Testis (tissue), 3 donors: ENCODE measurements around the gene CFAP54. TPM values are rescaled to one million over a fixed set of nuclear protein-coding genes. Genes with fewer than 3 reads are reported as not detected.

Source experiments
- DNase-seq: peaks from one replicate; pipeline ENCODE4 v3.0.0-alpha.2; 2019
- H3K27ac ChIP-seq, 2 donors: fragments of 200-600 bp; sonication (generic); one replicate each; pipeline ENCODE4 v1.5.1; 2019
- H3K27me3 ChIP-seq: fragments of 200-600 bp; sonication (generic); one replicate; pipeline ENCODE4 v1.5.1; 2019
- H3K36me3 ChIP-seq: fragments of 200-600 bp; sonication (generic); one replicate; pipeline ENCODE4 v1.5.1; 2017; ENCODE audit warnings: low read depth; ENCODE audit errors: missing control alignments
- H3K4me1 ChIP-seq: fragments of 200-600 bp; sonication (generic); one replicate; pipeline ENCODE4 v1.5.1; 2019
- H3K4me3 ChIP-seq, 2 donors: fragments of 200-600 bp; sonication (generic); one replicate each; pipeline ENCODE4 v1.5.1; 2017 to 2019
- H3K9me3 ChIP-seq: fragments of 200-600 bp; sonication (generic); one replicate; pipeline ENCODE4 v1.5.1; 2017
- POLR2A ChIP-seq: fragments of 450-650 bp; IDR thresholded peaks from one replicate; pipeline ENCODE4 v1.6.1; 2017; ENCODE audit warnings: antibody characterized with exemption, mild to moderate bottlenecking, moderate library complexity
- WGBS, 2 donors: methylation state at CpG; one replicate each; pipeline ENCODE4 v1.1.5; 2018; 5-methylcytosine and 5-hydroxymethylcytosine counted together
- intact Hi-C: fragments of 100-400 bp; cut with DNase I; formaldehyde crosslinking; loops from one replicate; pipeline ENCODE4 v1.15.1; 2023; ENCODE audit warnings: low total_unique reads
- polyA plus RNA-seq: library from polyadenylated mRNA; stranded (reverse); fragments of 350-450 nt; fragmentation: Illumina TruSeq; extraction: RNeasy Lipid Tissue Mini Kit (QIAGEN cat#74804); gene quantifications from one replicate; pipeline ENCODE4 v1.2.3, GENCODE V29; 2014; ENCODE audit warnings: low read depth, low replicate concordance; ENCODE audit not compliant: insufficient read depth
- total RNA-seq, 2 donors: library from RNA; depleted of rRNA; stranded (reverse); fragments of >200 nt; gene quantifications; one replicate each; pipeline ENCODE4 v1.2.3, GENCODE V29; 2016
- TF ChIP-seq, protein P1 (sequence below), 3 experiments: fragments of 450-650 bp in 2 of 3; fragments of 200-600 bp in 1 of 3; sonication (generic) in 1 of 3; IDR thresholded peaks; one replicate each; pipeline ENCODE4 v1.5.1; 2016 to 2019; ENCODE audit warnings: antibody characterized with exemption in 3 of 3, mild to moderate bottlenecking in 2 of 3, moderate library complexity in 1 of 3

Gene CFAP54
- total and polyA plus RNA-seq, 3 donors from 2014 or later, result 8.4 to 36.9 (median 14.4) TPM

DNA sequence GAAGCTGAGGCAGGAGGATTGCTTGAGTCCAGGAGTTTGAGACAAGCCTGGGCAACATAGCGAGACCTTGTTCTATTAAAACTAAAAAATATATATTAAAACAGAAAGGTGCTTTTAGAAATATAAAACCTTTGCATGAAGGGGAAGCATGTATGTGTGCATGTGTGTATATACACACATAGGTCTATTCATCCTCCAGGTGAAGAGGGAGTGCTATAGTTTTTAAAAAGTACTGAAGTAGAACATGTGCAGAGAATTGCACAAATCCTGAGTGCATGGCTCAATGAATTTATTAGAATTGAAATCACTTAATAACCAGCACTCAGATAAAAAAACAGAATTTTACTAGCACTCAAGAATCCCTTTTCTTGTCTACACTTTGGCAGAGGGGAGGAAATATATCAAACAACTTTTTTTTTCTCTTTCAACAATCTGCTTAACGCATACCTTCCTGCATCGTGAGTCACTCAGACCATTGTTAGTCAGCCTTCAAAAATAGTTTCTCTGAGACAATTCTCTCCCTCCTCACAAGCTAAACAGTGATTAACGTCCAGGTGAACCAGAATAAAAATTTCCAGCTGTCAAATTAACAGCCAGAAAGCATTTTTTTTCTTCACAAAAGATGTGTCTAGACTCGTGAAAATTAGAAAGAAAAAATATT lies 400.0 kb downstream of the CFAP54 start:
- Histone ChIP-seq H3K9me3 (no peaks in the 10 kb centered on the region), H3K4me1 (peaks cover 8% of the 10 kb centered on the region), H3K27ac (no peak overlapping the region), H3K36me3 (no peaks in the 10 kb centered on the region), H3K27me3 (no peaks in the 10 kb centered on the region), H3K4me3 (no peak overlapping the region)
- TF ChIP-seq POLR2A, result no peak
- TF ChIP-seq, protein P1, sequence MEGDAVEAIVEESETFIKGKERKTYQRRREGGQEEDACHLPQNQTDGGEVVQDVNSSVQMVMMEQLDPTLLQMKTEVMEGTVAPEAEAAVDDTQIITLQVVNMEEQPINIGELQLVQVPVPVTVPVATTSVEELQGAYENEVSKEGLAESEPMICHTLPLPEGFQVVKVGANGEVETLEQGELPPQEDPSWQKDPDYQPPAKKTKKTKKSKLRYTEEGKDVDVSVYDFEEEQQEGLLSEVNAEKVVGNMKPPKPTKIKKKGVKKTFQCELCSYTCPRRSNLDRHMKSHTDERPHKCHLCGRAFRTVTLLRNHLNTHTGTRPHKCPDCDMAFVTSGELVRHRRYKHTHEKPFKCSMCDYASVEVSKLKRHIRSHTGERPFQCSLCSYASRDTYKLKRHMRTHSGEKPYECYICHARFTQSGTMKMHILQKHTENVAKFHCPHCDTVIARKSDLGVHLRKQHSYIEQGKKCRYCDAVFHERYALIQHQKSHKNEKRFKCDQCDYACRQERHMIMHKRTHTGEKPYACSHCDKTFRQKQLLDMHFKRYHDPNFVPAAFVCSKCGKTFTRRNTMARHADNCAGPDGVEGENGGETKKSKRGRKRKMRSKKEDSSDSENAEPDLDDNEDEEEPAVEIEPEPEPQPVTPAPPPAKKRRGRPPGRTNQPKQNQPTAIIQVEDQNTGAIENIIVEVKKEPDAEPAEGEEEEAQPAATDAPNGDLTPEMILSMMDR (IDR thresholded peaks at IDR 0.05), result no peak
- intact Hi-C loops, result no loop called here
- WGBS, 2 donors, result 77 to 78% methylated on average over 5 of the region's 5 CpGs
- DNase-seq, result no peak

DNA sequence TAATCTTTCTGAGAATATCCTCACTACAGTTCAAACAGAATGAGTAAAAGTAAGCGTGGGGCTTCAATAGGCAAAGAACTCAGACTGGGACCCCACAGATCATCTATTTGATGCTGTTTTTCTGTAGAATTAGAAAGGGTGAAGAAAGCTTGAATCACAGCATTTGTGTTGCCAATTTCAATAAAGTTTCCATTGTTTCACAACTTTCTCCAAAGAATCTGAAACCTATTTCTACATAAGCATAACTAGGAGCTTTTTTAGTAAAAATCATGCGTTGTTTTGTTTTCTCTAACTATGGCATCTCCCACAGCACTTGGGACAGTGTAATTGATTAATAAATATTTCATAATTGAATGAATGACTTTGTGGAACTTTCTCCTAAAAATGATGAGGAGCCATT lies 401.0 kb downstream of the CFAP54 start:
- no peak for DNase-seq
- TF ChIP-seq, protein P1 (IDR thresholded peaks at IDR 0.05), result no peak
- no peak for TF ChIP-seq POLR2A
- Histone ChIP-seq H3K4me1 (peaks cover 8% of the 10 kb centered on the region), H3K9me3 (no peaks in the 10 kb centered on the region), H3K36me3 (no peaks in the 10 kb centered on the region), H3K27ac (no peak overlapping the region), H3K27me3 (no peaks in the 10 kb centered on the region), H3K4me3 (no peak overlapping the region)
- intact Hi-C loops, result no loop called here
- 91 to 97% methylated on average over 2 of the region's 2 CpGs for WGBS, 2 donors

- no peak overlapping the region for H3K27ac ChIP-seq
- no peaks in the 10 kb centered on the region for H3K36me3 ChIP-seq
- H3K4me1 ChIP-seq, result peaks cover 3% of the 10 kb centered on the region
- DNase-seq, result no peak
- intact Hi-C loops, result no loop called here
- no peaks in the 10 kb centered on the region for H3K9me3 ChIP-seq
- no peaks in the 10 kb centered on the region for H3K27me3 ChIP-seq
- WGBS, 2 donors, result 48 to 67% methylated on average over 3 of the region's 3 CpGs
- no peak overlapping the region for H3K4me3 ChIP-seq
- no peak for TF ChIP-seq POLR2A
- TF ChIP-seq, protein P1 (IDR thresholded peaks at IDR 0.05), result no peak
These were observed 402.7 kb downstream of the CFAP54 start for GRCh38 chr12:96892104-96892503.

DNA sequence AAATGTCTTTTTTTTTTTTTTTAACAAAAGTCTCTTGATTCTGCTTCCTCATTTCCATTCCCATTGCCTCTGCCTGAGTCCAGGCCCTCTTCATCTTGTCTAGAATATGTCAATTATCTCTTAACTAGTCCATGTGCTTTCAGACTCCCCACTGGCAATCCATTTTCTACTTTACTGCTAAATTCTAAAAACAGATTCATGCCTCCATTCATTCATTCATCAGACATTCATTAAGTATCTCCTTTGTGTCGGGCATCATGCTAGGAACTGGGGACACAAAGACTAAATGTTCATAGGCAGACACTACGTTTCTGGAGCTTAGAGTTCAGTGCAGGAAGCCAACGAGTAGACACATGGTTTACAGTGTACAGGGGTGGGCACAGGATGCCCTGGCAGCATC lies 408.0 kb downstream of the CFAP54 start:
- intact Hi-C loops, result no loop called here
- WGBS, 2 donors, result 80 to 82% methylated on average over 3 of the region's 3 CpGs
- Histone ChIP-seq H3K4me3 (no peak overlapping the region), H3K27me3 (no peaks in the 10 kb centered on the region), H3K36me3 (no peaks in the 10 kb centered on the region), H3K27ac (no peak overlapping the region), H3K4me1 (no peaks in the 10 kb centered on the region), H3K9me3 (no peaks in the 10 kb centered on the region)
- TF ChIP-seq POLR2A, result no peak
- TF ChIP-seq, protein P1 (IDR thresholded peaks at IDR 0.05), result no peak
- DNase-seq, result no peak

DNA sequence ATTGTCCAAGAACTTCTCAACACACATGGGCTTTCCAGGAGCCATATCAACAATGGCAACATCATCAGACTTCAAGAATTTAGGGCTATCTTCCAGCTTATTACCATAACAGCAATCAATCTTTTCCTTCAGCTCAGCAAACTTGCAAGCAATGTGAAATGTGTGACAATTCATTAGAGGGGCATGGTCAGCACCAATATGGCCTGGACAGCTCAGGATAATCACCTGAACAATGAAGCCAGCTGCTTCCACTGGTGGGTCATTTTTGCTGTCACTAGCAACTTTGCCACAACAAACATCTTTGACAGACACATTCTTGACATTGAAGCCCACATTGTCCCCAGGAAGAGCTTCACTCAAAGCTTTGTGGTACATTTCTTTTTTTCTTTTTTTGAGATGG lies 411.8 kb downstream of the CFAP54 start:
- TF ChIP-seq POLR2A, result no peak
- TF ChIP-seq, protein P1 (IDR thresholded peaks at IDR 0.05), result no peak
- DNase-seq, result no peak
- H3K27ac ChIP-seq, result no peak overlapping the region

More for the DNA sequence above, 411.8 kb downstream of the CFAP54 start:
- H3K9me3 ChIP-seq, result no peaks in the 10 kb centered on the region
- no peaks in the 10 kb centered on the region for H3K27me3 ChIP-seq
- intact Hi-C loops, result no loop called here
- H3K36me3 ChIP-seq, result no peaks in the 10 kb centered on the region
- no peaks in the 10 kb centered on the region for H3K4me1 ChIP-seq
- no peak overlapping the region for H3K4me3 ChIP-seq
